Measurements from ENCODE around the gene DCST1.

DNA sequence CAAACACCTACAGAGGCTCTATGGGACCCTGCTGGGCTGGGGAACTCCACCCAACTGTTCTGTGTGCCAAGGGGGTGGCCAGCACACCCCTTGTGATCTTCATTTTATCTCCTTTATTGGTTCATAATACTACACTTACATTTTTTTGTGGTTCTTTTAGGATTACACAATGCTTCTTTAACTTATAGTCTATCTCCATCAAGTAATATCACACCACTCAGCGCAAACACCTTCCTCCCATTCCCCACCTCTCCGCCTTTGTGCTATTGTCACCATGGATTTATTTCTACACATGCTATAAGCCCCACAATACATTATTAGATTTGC is 61.0 kb downstream of the DCST1 start:
- no peak for TF ChIP-seq MYC (IDR thresholded peaks at IDR 0.05; ENCODE audit: low read depth, low read length)
- TF ChIP-seq, protein P1, sequence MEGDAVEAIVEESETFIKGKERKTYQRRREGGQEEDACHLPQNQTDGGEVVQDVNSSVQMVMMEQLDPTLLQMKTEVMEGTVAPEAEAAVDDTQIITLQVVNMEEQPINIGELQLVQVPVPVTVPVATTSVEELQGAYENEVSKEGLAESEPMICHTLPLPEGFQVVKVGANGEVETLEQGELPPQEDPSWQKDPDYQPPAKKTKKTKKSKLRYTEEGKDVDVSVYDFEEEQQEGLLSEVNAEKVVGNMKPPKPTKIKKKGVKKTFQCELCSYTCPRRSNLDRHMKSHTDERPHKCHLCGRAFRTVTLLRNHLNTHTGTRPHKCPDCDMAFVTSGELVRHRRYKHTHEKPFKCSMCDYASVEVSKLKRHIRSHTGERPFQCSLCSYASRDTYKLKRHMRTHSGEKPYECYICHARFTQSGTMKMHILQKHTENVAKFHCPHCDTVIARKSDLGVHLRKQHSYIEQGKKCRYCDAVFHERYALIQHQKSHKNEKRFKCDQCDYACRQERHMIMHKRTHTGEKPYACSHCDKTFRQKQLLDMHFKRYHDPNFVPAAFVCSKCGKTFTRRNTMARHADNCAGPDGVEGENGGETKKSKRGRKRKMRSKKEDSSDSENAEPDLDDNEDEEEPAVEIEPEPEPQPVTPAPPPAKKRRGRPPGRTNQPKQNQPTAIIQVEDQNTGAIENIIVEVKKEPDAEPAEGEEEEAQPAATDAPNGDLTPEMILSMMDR (IDR thresholded peaks at IDR 0.05; ENCODE audit: low read depth, low read length), result no peak
- no peak for TF ChIP-seq POLR2A (IDR thresholded peaks at IDR 0.05; ENCODE audit: extremely low read depth, insufficient read length)
